NB4 (cell line): ENCODE data around the gene ETV6.

Experiments used
- MAX ChIP-seq: IDR thresholded peaks from 2 replicates; pipeline ENCODE4 v1.6.1; 2011; ENCODE audit warnings: low read depth, low read length
- POLR2A ChIP-seq: IDR thresholded peaks from 2 replicates; pipeline ENCODE4 v1.6.1; 2011; ENCODE audit warnings: mild to moderate bottlenecking; ENCODE audit not compliant: insufficient read length; ENCODE audit errors: extremely low read depth
- TF ChIP-seq, protein P1 (sequence below): IDR thresholded peaks from one replicate; pipeline ENCODE4 v1.5.1; 2012; ENCODE audit warnings: low read depth, low read length

GRCh38 chr12:11773889-11774677 lies 124.6 kb downstream of the ETV6 start:
- peak; percentile 69 for TF ChIP-seq POLR2A
- TF ChIP-seq, protein P1, sequence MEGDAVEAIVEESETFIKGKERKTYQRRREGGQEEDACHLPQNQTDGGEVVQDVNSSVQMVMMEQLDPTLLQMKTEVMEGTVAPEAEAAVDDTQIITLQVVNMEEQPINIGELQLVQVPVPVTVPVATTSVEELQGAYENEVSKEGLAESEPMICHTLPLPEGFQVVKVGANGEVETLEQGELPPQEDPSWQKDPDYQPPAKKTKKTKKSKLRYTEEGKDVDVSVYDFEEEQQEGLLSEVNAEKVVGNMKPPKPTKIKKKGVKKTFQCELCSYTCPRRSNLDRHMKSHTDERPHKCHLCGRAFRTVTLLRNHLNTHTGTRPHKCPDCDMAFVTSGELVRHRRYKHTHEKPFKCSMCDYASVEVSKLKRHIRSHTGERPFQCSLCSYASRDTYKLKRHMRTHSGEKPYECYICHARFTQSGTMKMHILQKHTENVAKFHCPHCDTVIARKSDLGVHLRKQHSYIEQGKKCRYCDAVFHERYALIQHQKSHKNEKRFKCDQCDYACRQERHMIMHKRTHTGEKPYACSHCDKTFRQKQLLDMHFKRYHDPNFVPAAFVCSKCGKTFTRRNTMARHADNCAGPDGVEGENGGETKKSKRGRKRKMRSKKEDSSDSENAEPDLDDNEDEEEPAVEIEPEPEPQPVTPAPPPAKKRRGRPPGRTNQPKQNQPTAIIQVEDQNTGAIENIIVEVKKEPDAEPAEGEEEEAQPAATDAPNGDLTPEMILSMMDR, result no peak
- peak; percentile 58 for TF ChIP-seq MAX
